ENCODE measurements around the gene F2R.

The F2R gene

GRCh38 chr5:76704131-76704663 is 11.7 kb upstream of the F2R start:
- H3K27me3 ChIP-seq (ENCODE audit: control insufficient read depth in 3 of 3, insufficient read depth in 3 of 3, low read depth in 1 of 3, low read length in 3 of 3): no peaks in the 10 kb centered on the region
- no peak overlapping the region for H2BK15ac ChIP-seq (ENCODE audit: low read length)
- H3K27ac ChIP-seq (replicated peaks; ENCODE audit: low read length): no peak overlapping the region
- H3K4me1 ChIP-seq (ENCODE audit: control insufficient read depth in 2 of 2, insufficient read depth in 1 of 2, low read depth in 1 of 2, low read length in 2 of 2): peaks cover 4 to 5% of the 10 kb centered on the region in 2 donors
- no peak overlapping the region for H2BK120ac ChIP-seq (ENCODE audit: low read depth, low read length)
- no peak overlapping the region for H3K23ac ChIP-seq (ENCODE audit: low read depth, low read length, poor library complexity)
- H3K79me1 ChIP-seq (ENCODE audit: low read depth, low read length): no peaks in the 10 kb centered on the region
- H3K36me3 ChIP-seq (replicated peaks in 1 of 2; ENCODE audit: control insufficient read depth in 2 of 2, insufficient read depth in 2 of 2, low read length in 2 of 2): peaks cover 0 to 31% of the 10 kb centered on the region in 2 donors
- no peak overlapping the region for H2AFZ ChIP-seq (ENCODE audit: low read length)
- H3K9ac ChIP-seq (ENCODE audit: low read depth, low read length, poor library complexity): no peak overlapping the region
- no peak for DNase-seq (ENCODE audit: low spot score)
- no peak overlapping the region for H3K4me2 ChIP-seq (ENCODE audit: insufficient read depth, low read length, poor library complexity, severe bottlenecking)
- no peak overlapping the region for H2BK5ac ChIP-seq (ENCODE audit: low read length)
- H3K14ac ChIP-seq (ENCODE audit: low read length): no peak overlapping the region
- H4K91ac ChIP-seq (ENCODE audit: low read depth, low read length, poor library complexity): no peak overlapping the region
- no peak overlapping the region for H2BK12ac ChIP-seq (ENCODE audit: low read length)
- H2AK5ac ChIP-seq (ENCODE audit: low read depth, low read length): no peak overlapping the region
- no peak overlapping the region for H3K4me3 ChIP-seq (ENCODE audit: low read length in 2 of 2)
- H3K9me3 ChIP-seq (replicated peaks in 1 of 2; ENCODE audit: control insufficient read depth in 2 of 2, insufficient read depth in 1 of 2, low read depth in 1 of 2, low read length in 2 of 2): no peaks in the 10 kb centered on the region
- H3K4ac ChIP-seq (ENCODE audit: low read length): no peak overlapping the region
- H4K8ac ChIP-seq (ENCODE audit: low read depth, low read length): no peak overlapping the region
- H3K18ac ChIP-seq (ENCODE audit: low read length): no peak overlapping the region

GRCh38 chr5:76705574-76705973 is 10.4 kb upstream of the F2R start:
- Histone ChIP-seq H3K4me3 (ENCODE audit: low read length in 2 of 2) (no peak overlapping the region), H3K23ac (ENCODE audit: low read depth, low read length, poor library complexity) (no peak overlapping the region), H3K4me1 (ENCODE audit: control insufficient read depth in 2 of 2, insufficient read depth in 1 of 2, low read depth in 1 of 2, low read length in 2 of 2) (peaks cover 5% of the 10 kb centered on the region in 2 donors), H2AK5ac (ENCODE audit: low read depth, low read length) (no peak overlapping the region), H3K27ac (replicated peaks; ENCODE audit: low read length) (no peak overlapping the region), H3K4ac (ENCODE audit: low read length) (no peak overlapping the region), H4K8ac (ENCODE audit: low read depth, low read length) (no peak overlapping the region), H3K79me1 (ENCODE audit: low read depth, low read length) (no peaks in the 10 kb centered on the region), H2BK5ac (ENCODE audit: low read length) (no peak overlapping the region), H3K27me3 (ENCODE audit: control insufficient read depth in 3 of 3, insufficient read depth in 3 of 3, low read depth in 1 of 3, low read length in 3 of 3) (no peaks in the 10 kb centered on the region), H2BK12ac (ENCODE audit: low read length) (no peak overlapping the region), H4K91ac (ENCODE audit: low read depth, low read length, poor library complexity) (no peak overlapping the region), H2BK15ac (ENCODE audit: low read length) (no peak overlapping the region), H2BK120ac (ENCODE audit: low read depth, low read length) (no peak overlapping the region), H2AFZ (ENCODE audit: low read length) (no peak overlapping the region), H3K9ac (ENCODE audit: low read depth, low read length, poor library complexity) (no peak overlapping the region), H3K36me3 (replicated peaks in 1 of 2; ENCODE audit: control insufficient read depth in 2 of 2, insufficient read depth in 2 of 2, low read length in 2 of 2) (peaks cover 0 to 28% of the 10 kb centered on the region in 2 donors), H3K9me3 (replicated peaks in 1 of 2; ENCODE audit: control insufficient read depth in 2 of 2, insufficient read depth in 1 of 2, low read depth in 1 of 2, low read length in 2 of 2) (no peaks in the 10 kb centered on the region), H3K18ac (ENCODE audit: low read length) (no peak overlapping the region), H3K4me2 (ENCODE audit: insufficient read depth, low read length, poor library complexity, severe bottlenecking) (no peak overlapping the region), H3K14ac (ENCODE audit: low read length) (no peak overlapping the region)
- DNase-seq (ENCODE audit: low spot score): no peak

GRCh38 chr5:76709762-76710161 is 6.2 kb upstream of the F2R start:
- H4K91ac ChIP-seq (ENCODE audit: low read depth, low read length, poor library complexity): no peak overlapping the region
- H3K36me3 ChIP-seq (replicated peaks in 1 of 2; ENCODE audit: control insufficient read depth in 2 of 2, insufficient read depth in 2 of 2, low read length in 2 of 2): peaks cover 0 to 3% of the 10 kb centered on the region in 2 donors
- H2BK15ac ChIP-seq (ENCODE audit: low read length): no peak overlapping the region
- H2BK120ac ChIP-seq (ENCODE audit: low read depth, low read length): no peak overlapping the region
- H3K14ac ChIP-seq (ENCODE audit: low read length): no peak overlapping the region
- WGBS, 2 donors (ENCODE audit: extremely low coverage in 2 of 2, insufficient read length in 2 of 2, insufficient replicate concordance in 1 of 2): no CpG with 5 or more reads among the region's 2 CpGs
- H3K9me3 ChIP-seq (replicated peaks in 1 of 2; ENCODE audit: control insufficient read depth in 2 of 2, insufficient read depth in 1 of 2, low read depth in 1 of 2, low read length in 2 of 2): no peaks in the 10 kb centered on the region
- H3K23ac ChIP-seq (ENCODE audit: low read depth, low read length, poor library complexity): no peak overlapping the region
- H3K4me1 ChIP-seq (ENCODE audit: control insufficient read depth in 2 of 2, insufficient read depth in 1 of 2, low read depth in 1 of 2, low read length in 2 of 2): peaks cover 5% of the 10 kb centered on the region in 2 donors
- no peak overlapping the region for H3K4me3 ChIP-seq (ENCODE audit: low read length in 2 of 2)
- no peak for DNase-seq (ENCODE audit: low spot score)
- no peak overlapping the region for H3K18ac ChIP-seq (ENCODE audit: low read length)
- peaks cover 0 to 5% (median under 1%) of the 10 kb centered on the region in 3 experiments for H3K27me3 ChIP-seq (ENCODE audit: control insufficient read depth in 3 of 3, insufficient read depth in 3 of 3, low read depth in 1 of 3, low read length in 3 of 3)
- no peak overlapping the region for H2BK5ac ChIP-seq (ENCODE audit: low read length)
- H3K4ac ChIP-seq (ENCODE audit: low read length): no peak overlapping the region
- H2AFZ ChIP-seq (ENCODE audit: low read length): no peak overlapping the region
- no peak overlapping the region for H3K27ac ChIP-seq (replicated peaks; ENCODE audit: low read length)
- no peak overlapping the region for H2AK5ac ChIP-seq (ENCODE audit: low read depth, low read length)
- no peaks in the 10 kb centered on the region for H3K79me1 ChIP-seq (ENCODE audit: low read depth, low read length)
- no peak overlapping the region for H3K4me2 ChIP-seq (ENCODE audit: insufficient read depth, low read length, poor library complexity, severe bottlenecking)
- no peak overlapping the region for H3K9ac ChIP-seq (ENCODE audit: low read depth, low read length, poor library complexity)
- H2BK12ac ChIP-seq (ENCODE audit: low read length): no peak overlapping the region
- no peak overlapping the region for H4K8ac ChIP-seq (ENCODE audit: low read depth, low read length)

- Histone ChIP-seq H3K9ac (ENCODE audit: low read depth, low read length, poor library complexity) (no peak overlapping the region), H4K8ac (ENCODE audit: low read depth, low read length) (no peak overlapping the region), H3K14ac (ENCODE audit: low read length) (no peak overlapping the region), H3K27me3 (ENCODE audit: control insufficient read depth in 3 of 3, insufficient read depth in 3 of 3, low read depth in 1 of 3, low read length in 3 of 3) (peaks cover 0 to 14% (median 4%) of the 10 kb centered on the region in 3 experiments), H3K4me1 (ENCODE audit: control insufficient read depth in 2 of 2, insufficient read depth in 1 of 2, low read depth in 1 of 2, low read length in 2 of 2) (peaks cover 5% of the 10 kb centered on the region in 2 donors), H3K23ac (ENCODE audit: low read depth, low read length, poor library complexity) (no peak overlapping the region), H3K18ac (ENCODE audit: low read length) (no peak overlapping the region), H3K4me3 (ENCODE audit: low read length in 2 of 2) (no peak overlapping the region), H2BK15ac (ENCODE audit: low read length) (no peak overlapping the region), H2BK12ac (ENCODE audit: low read length) (no peak overlapping the region), H3K9me3 (replicated peaks in 1 of 2; ENCODE audit: control insufficient read depth in 2 of 2, insufficient read depth in 1 of 2, low read depth in 1 of 2, low read length in 2 of 2) (no peaks in the 10 kb centered on the region), H3K4me2 (ENCODE audit: insufficient read depth, low read length, poor library complexity, severe bottlenecking) (no peak overlapping the region), H4K91ac (ENCODE audit: low read depth, low read length, poor library complexity) (no peak overlapping the region), H2AFZ (ENCODE audit: low read length) (no peak overlapping the region), H2BK120ac (ENCODE audit: low read depth, low read length) (no peak overlapping the region), H3K79me1 (ENCODE audit: low read depth, low read length) (peaks cover 3% of the 10 kb centered on the region), H2AK5ac (ENCODE audit: low read depth, low read length) (no peak overlapping the region), H2BK5ac (ENCODE audit: low read length) (no peak overlapping the region), H3K27ac (replicated peaks; ENCODE audit: low read length) (no peak overlapping the region), H3K36me3 (replicated peaks in 1 of 2; ENCODE audit: control insufficient read depth in 2 of 2, insufficient read depth in 2 of 2, low read length in 2 of 2) (peaks cover 0 to 3% of the 10 kb centered on the region in 2 donors), H3K4ac (ENCODE audit: low read length) (no peak overlapping the region)
- no peak for DNase-seq (ENCODE audit: low spot score)
- no CpG with 5 or more reads among the region's 4 CpGs for WGBS, 2 donors (ENCODE audit: extremely low coverage in 2 of 2, insufficient read length in 2 of 2, insufficient replicate concordance in 1 of 2)
Observed at GRCh38 chr5:76710991-76711390, 4.9 kb upstream of the F2R start.
